Measurements from ENCODE around the gene KPNB1.

KPNB1 gene

DNA sequence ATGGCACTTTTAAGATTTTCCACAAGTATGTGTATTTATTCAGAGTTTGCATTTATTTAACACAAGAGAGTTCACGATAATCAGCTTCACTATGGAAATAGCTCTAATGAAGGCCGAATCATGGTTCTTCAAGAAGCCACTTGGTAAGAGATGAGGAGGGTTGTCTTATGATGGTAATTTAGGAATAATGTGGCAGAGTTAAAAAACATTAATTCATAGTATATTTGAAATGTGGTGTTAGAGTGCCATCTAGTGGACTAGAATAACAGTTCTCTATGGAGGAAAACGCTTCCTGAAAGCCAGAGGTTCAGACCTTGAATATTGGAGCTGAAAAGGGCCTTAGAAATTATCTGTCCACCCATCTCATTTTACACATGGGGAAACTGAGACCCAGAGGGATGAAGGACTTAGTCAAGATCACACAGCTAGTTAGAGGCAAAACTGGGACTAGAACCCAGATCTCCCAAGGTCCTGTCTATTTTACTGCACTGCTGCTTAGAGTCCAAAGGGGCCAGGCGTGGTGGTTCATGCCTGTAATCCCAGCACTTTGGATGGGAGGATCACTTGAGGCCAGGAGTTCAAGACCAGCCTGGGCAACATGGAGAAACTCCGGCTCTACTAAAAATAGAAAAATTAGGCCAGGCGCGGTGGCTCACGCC is 33.8 kb upstream of the KPNB1 start:
- H3K4me3 ChIP-seq (ENCODE audit: low read depth, low read length): no peak overlapping the region
- TF ChIP-seq, protein P1, sequence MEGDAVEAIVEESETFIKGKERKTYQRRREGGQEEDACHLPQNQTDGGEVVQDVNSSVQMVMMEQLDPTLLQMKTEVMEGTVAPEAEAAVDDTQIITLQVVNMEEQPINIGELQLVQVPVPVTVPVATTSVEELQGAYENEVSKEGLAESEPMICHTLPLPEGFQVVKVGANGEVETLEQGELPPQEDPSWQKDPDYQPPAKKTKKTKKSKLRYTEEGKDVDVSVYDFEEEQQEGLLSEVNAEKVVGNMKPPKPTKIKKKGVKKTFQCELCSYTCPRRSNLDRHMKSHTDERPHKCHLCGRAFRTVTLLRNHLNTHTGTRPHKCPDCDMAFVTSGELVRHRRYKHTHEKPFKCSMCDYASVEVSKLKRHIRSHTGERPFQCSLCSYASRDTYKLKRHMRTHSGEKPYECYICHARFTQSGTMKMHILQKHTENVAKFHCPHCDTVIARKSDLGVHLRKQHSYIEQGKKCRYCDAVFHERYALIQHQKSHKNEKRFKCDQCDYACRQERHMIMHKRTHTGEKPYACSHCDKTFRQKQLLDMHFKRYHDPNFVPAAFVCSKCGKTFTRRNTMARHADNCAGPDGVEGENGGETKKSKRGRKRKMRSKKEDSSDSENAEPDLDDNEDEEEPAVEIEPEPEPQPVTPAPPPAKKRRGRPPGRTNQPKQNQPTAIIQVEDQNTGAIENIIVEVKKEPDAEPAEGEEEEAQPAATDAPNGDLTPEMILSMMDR (IDR thresholded peaks at IDR 0.05; ENCODE audit: low read depth, low read length): peak; percentile 20; the same call in 1 of the 2 replicates

DNA sequence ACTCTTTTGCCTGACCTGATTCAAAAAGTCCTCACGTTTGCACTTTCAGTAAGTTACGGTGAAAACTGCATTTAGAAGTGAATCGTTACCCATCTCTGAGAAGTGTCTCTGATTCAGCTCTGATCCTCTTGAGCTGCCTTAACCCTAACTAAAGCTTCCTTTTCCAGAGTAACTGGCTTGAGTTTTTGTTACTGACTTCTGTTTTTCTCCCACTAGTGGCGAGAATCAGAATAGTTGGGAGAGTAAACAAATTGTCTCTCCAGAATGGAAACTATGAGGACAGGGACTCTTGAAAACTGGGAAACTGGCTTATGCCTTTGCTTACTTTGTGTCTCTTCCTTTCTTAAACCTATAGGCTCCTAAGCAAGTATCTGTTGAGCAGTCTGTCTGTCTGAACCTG is 31.3 kb upstream of the KPNB1 start:
- TF ChIP-seq, protein P1 (IDR thresholded peaks at IDR 0.05; ENCODE audit: low read depth, low read length): 0 out of 2 replicates have a peak, but pooled peaks have one; percentile 29
- no peak overlapping the region for H3K4me3 ChIP-seq (ENCODE audit: low read depth, low read length)

DNA sequence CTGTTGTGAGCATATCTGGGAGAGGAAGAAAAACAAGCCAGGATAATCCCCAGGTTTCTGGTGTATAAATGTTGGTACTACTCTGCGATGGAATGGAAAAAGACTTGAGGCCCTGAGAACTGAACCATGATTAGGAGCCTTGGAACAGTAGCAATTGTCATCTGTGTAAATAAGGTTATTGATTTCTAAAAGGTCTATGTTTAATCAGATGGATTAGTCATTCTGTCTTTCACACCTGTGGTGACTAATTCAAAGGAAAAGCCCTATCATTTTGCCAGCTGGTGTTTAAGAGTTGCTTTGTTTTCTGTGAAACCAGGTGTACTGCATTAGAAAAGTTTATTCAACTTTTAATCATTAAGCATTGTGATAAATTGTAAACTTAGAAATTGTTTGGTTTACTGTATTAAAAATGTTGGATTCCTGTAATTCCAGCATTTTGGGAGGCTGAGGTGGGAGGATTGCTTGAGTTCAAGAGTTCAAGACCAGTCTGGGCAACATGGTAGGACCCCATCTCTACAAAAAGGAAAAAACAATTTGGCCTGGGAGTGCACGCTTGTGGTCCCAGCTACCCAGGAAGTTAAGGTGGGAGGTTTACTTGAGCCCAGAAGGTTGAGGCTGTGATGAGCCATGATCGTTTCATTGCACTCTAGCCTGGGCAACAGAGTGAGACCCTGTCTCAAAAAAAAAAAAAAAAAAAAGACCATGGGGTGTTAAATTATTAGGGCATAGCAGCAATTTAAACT is 29.0 kb upstream of the KPNB1 start:
- TF ChIP-seq, protein P1 (IDR thresholded peaks at IDR 0.05; ENCODE audit: low read depth, low read length): no peak
- no peak overlapping the region for H3K4me3 ChIP-seq (ENCODE audit: low read depth, low read length)

DNA sequence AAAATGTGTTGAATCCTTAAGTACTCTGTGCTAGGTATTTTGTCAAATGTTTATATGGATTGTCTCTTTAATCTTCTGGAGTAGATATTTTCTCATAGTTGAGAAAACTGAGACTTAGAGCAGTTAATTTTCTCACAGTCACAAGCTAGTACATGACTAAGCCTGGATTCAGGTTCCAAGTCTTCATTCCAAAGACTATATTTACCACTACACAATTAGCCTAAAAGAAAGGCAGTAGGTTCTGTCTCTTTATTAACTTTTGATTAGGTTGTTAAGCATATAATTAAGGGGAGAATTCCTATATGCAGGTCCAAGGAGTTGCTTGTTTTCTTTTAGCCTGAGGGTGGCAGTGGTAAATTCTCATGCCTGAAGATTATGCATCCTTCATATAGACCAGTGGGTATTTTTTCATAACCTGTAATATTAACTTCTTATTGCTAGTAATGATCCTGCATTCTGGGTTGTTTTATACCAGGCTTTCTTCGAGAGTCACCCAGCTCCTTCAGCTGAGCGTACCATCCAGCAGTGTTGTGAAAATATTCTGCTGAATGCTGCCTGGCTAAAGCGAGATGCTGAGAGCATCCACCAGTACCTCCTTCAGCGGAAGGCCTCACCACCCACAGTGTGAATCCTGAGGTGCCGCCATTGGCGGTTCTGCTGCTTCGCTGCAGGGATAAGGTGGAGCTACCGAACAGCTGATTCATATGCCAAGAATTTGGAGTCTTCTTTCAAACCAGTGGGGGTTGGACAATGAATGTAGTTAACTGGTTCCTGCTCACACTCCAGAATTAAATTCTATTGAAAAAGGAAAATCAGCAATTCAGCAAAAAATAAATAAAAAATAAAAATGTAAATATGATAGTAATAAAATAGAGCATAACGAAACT is 28.2 kb upstream of the KPNB1 start:
- H3K4me3 ChIP-seq (ENCODE audit: low read depth, low read length): no peak overlapping the region
- TF ChIP-seq, protein P1 (IDR thresholded peaks at IDR 0.05; ENCODE audit: low read depth, low read length): no peak

DNA sequence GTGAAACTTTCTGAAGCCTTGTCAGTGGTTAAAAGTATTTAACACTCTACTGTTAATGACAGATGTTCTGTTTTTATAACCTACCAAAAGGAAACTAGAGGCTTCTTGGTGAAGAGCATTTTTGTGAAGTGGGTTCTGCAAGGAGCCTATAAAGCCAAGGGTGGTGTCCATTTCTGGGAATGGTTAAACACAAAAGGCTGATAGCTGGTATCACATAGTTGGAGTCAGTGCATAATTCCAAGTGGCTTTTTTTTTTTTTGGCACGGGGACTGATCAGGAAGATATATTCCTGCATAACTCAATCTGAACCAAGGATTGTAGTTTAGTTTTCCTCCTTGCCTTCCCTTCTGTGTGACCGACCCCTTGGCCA is 27.6 kb upstream of the KPNB1 start:
- TF ChIP-seq, protein P1 (IDR thresholded peaks at IDR 0.05; ENCODE audit: low read depth, low read length): no peak

DNA sequence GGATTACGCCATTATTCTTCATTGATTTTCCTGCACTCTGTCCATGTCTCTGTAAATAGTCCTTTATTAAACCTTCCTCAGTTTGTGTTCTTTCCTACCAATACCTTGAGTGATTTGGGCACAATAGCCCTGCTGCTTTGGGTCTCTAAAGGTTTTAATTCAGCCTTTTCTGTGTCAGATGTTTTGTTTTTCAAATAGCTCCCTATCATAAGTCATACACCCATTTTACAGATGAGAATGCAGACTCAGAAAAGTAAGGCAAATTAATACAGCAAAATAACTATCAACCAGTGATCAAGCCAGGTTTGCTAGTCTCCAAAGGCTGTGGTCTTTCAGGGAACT is 25.0 kb upstream of the KPNB1 start:
- H3K4me3 ChIP-seq (ENCODE audit: low read depth, low read length): no peak overlapping the region
- TF ChIP-seq, protein P1 (IDR thresholded peaks at IDR 0.05; ENCODE audit: low read depth, low read length): no peak

More for the DNA sequence above, 27.6 kb upstream of the KPNB1 start:
- H3K4me3 ChIP-seq (ENCODE audit: low read depth, low read length): no peak overlapping the region
